Testis (tissue), 2 donors: ENCODE measurements around the gene PGK1.

ENCODE experiments used
- POLR2A ChIP-seq: fragments of 450-650 bp; IDR thresholded peaks from one replicate; pipeline ENCODE4 v1.6.1; 2017; ENCODE audit warnings: antibody characterized with exemption, mild to moderate bottlenecking, moderate library complexity
- TF ChIP-seq, protein P1 (sequence below), 3 experiments: fragments of 450-650 bp in 2 of 3; fragments of 200-600 bp in 1 of 3; sonication (generic) in 1 of 3; IDR thresholded peaks; one replicate each; pipeline ENCODE4 v1.5.1; 2016 to 2019; ENCODE audit warnings: antibody characterized with exemption in 3 of 3, mild to moderate bottlenecking in 2 of 3, moderate library complexity in 1 of 3

DNA sequence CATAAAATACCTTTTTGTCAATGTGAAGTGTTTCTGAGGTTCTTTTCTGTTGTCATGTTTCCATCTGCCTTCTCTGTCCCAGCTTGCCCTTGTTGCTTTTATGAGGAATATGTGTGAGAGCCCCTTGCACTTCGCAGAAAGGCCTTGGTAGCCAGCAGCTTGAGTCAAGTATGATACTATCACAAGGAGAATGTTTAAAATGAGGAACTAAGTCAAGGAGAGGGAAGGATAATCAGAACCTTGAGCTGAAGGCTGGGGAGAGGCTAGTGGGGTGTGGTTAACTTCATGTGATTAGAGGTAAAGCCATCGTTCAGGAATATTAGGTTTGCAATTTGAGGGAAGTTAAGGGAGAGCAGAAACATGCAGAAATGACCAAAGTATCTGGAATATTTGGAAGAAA is 12.7 kb downstream of the PGK1 start:
- TF ChIP-seq, protein P1, sequence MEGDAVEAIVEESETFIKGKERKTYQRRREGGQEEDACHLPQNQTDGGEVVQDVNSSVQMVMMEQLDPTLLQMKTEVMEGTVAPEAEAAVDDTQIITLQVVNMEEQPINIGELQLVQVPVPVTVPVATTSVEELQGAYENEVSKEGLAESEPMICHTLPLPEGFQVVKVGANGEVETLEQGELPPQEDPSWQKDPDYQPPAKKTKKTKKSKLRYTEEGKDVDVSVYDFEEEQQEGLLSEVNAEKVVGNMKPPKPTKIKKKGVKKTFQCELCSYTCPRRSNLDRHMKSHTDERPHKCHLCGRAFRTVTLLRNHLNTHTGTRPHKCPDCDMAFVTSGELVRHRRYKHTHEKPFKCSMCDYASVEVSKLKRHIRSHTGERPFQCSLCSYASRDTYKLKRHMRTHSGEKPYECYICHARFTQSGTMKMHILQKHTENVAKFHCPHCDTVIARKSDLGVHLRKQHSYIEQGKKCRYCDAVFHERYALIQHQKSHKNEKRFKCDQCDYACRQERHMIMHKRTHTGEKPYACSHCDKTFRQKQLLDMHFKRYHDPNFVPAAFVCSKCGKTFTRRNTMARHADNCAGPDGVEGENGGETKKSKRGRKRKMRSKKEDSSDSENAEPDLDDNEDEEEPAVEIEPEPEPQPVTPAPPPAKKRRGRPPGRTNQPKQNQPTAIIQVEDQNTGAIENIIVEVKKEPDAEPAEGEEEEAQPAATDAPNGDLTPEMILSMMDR (IDR thresholded peaks at IDR 0.05), result no peak
- TF ChIP-seq POLR2A, result no peak
